ENCODE results near the gene ADAP1.

DNA sequence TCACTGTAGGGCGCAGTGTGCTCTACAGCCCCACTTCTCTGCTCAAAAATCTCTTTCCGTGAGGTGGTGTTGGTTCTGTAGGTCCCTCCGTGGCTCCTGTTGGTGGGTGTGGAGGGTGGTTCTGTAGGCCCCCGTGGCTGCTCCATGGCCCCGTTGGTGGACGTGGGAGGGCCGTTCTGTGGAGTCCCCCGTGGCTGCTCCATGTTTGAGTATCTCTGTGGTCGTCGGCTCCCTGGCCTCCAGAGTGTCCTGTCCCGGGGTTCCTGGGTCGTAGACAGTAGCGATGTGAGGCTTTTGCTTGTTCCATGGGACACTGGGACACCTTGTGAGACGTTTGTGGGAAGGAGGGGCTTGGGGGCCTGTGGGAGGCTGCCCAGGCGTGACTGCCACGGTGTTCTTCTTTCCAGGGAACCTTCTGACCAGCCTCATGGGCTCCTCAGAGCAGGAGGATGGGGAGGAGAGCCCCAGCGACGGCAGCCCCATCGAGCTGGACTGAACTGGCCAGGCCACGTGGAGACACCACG, 59.5 kb downstream of the ADAP1 start:
- TF ChIP-seq, protein P1, sequence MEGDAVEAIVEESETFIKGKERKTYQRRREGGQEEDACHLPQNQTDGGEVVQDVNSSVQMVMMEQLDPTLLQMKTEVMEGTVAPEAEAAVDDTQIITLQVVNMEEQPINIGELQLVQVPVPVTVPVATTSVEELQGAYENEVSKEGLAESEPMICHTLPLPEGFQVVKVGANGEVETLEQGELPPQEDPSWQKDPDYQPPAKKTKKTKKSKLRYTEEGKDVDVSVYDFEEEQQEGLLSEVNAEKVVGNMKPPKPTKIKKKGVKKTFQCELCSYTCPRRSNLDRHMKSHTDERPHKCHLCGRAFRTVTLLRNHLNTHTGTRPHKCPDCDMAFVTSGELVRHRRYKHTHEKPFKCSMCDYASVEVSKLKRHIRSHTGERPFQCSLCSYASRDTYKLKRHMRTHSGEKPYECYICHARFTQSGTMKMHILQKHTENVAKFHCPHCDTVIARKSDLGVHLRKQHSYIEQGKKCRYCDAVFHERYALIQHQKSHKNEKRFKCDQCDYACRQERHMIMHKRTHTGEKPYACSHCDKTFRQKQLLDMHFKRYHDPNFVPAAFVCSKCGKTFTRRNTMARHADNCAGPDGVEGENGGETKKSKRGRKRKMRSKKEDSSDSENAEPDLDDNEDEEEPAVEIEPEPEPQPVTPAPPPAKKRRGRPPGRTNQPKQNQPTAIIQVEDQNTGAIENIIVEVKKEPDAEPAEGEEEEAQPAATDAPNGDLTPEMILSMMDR (IDR thresholded peaks at IDR 0.05): no peak
- no peak for TF ChIP-seq POLR2A (IDR thresholded peaks at IDR 0.05)
